Smooth muscle cell (in vitro differentiated cells): ENCODE results near the gene WNT3. TPM values are rescaled to one million over a fixed set of nuclear protein-coding genes. Genes with fewer than 3 reads are reported as not detected.

Experiments
- DNase-seq: peaks from one replicate; lab custom pipeline; 2025; ENCODE audit not compliant: unreplicated experiment; lab: John Stamatoyannopoulos, UW
- H2AFZ ChIP-seq: fragments of 200-600 bp; sonication (generic); 2 replicates; pipeline ENCODE4 v1.6.0; 2016; ENCODE audit warnings: antibody characterized with exemption, low read depth, mild to moderate bottlenecking
- H3F3A ChIP-seq: fragments of 200-600 bp; sonication (generic); 2 replicates; pipeline ENCODE4 v1.6.0; 2017; ENCODE audit warnings: antibody characterized with exemption, low read depth
- H3K27ac ChIP-seq: fragments of 200-600 bp; sonication (generic); 2 replicates; pipeline ENCODE4 v1.5.1; 2016; ENCODE audit warnings: low read depth, mild to moderate bottlenecking
- H3K27me3 ChIP-seq: fragments of 200-600 bp; sonication (generic); 2 replicates; pipeline ENCODE4 v1.6.1; 2016; ENCODE audit warnings: low read depth, mild to moderate bottlenecking
- H3K36me3 ChIP-seq: fragments of 200-600 bp; sonication (generic); 2 replicates; pipeline ENCODE4 v1.5.1; 2016; ENCODE audit warnings: low read depth
- H3K4me1 ChIP-seq: fragments of 200-600 bp; sonication (generic); 2 replicates; pipeline ENCODE4 v1.5.1; 2016; ENCODE audit warnings: low read depth
- H3K4me2 ChIP-seq: fragments of 200-600 bp; sonication (generic); 2 replicates; pipeline ENCODE4 v1.6.0; 2016; ENCODE audit warnings: mild to moderate bottlenecking
- H3K4me3 ChIP-seq: fragments of 200-600 bp; sonication (generic); 2 replicates; pipeline ENCODE4 v1.5.1; 2016; ENCODE audit warnings: mild to moderate bottlenecking
- H3K79me2 ChIP-seq: fragments of 200-600 bp; sonication (generic); 2 replicates; pipeline ENCODE4 v1.6.0; 2016; ENCODE audit warnings: low read depth, mild to moderate bottlenecking
- H3K9ac ChIP-seq: fragments of 200-600 bp; sonication (generic); 2 replicates; pipeline ENCODE4 v1.6.0; 2016; ENCODE audit warnings: low read depth
- H3K9me3 ChIP-seq: fragments of 200-600 bp; sonication (generic); replicated peaks from 2 replicates; pipeline ENCODE4 v1.5.1; 2016; ENCODE audit warnings: low read depth
- H4K20me1 ChIP-seq: fragments of 200-600 bp; sonication (generic); 2 replicates; pipeline ENCODE4 v1.6.0; 2016; ENCODE audit warnings: low read depth
- WGBS: methylation state at CpG from one replicate; pipeline ENCODE4 v1.1.7; 2016; ENCODE audit warnings: low lambda C conversion rate; 5-methylcytosine and 5-hydroxymethylcytosine counted together
- polyA plus RNA-seq: library from polyadenylated mRNA; unstranded; fragments of >200 nt; fragmentation: Nextera tagmentation; extraction: Ambion mirVana; gene quantifications from 2 replicates; pipeline ENCODE4 v1.2.1, GENCODE V29; 2016
- total RNA-seq: library from RNA; depleted of rRNA; stranded (reverse); fragments of >200 nt; gene quantifications from 2 replicates; pipeline ENCODE4 v1.2.3, GENCODE V29; 2014
- TF ChIP-seq, protein P1 (sequence below): fragments of 200-600 bp; sonication (generic); IDR thresholded peaks from 2 replicates; pipeline ENCODE4 v1.5.1; 2017; ENCODE audit warnings: borderline replicate concordance, mild to moderate bottlenecking, antibody characterized with exemption; ENCODE audit not compliant: insufficient read depth, poor library complexity, severe bottlenecking

WNT3 gene
- total and polyA plus RNA-seq, 2 experiments from 2014 or later, result 2.9 to 6.2 TPM

DNA sequence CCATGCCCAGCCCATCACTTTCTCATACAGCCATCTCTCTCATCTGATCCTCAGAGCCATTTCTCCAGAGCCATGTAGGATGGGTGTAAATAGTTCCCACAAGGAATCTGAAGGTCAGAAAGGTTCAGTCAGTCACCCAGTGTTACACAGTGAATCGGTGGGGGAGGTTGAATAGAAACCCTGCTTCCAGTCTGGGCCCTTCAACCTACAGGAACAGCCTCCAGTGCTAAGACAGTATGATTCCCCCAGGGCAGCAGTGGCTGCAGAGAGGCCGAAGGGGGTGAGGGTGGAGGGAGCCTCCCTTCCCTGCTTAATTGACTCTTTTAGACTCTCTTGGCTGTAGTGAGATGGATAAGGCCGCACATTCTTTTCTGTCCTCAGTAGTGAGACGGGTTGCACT, 36.5 kb upstream of the WNT3 start:
- no peaks in the 10 kb centered on the region for H3K9me3 ChIP-seq
- no peaks in the 10 kb centered on the region for H3K79me2 ChIP-seq
- H3K4me2 ChIP-seq, result no peak overlapping the region
- H2AFZ ChIP-seq, result no peak overlapping the region
- no peak overlapping the region for H3K4me3 ChIP-seq
- H3K36me3 ChIP-seq, result no peaks in the 10 kb centered on the region
- no peaks in the 10 kb centered on the region for H4K20me1 ChIP-seq
- no peak for DNase-seq
- no peaks in the 10 kb centered on the region for H3F3A ChIP-seq
- 70% methylated on average over 4 of the region's 4 CpGs for WGBS
- no peak overlapping the region for H3K27ac ChIP-seq
- no peak overlapping the region for H3K9ac ChIP-seq
- H3K27me3 ChIP-seq, result peaks cover 19% of the 10 kb centered on the region
- no peaks in the 10 kb centered on the region for H3K4me1 ChIP-seq
- TF ChIP-seq, protein P1, sequence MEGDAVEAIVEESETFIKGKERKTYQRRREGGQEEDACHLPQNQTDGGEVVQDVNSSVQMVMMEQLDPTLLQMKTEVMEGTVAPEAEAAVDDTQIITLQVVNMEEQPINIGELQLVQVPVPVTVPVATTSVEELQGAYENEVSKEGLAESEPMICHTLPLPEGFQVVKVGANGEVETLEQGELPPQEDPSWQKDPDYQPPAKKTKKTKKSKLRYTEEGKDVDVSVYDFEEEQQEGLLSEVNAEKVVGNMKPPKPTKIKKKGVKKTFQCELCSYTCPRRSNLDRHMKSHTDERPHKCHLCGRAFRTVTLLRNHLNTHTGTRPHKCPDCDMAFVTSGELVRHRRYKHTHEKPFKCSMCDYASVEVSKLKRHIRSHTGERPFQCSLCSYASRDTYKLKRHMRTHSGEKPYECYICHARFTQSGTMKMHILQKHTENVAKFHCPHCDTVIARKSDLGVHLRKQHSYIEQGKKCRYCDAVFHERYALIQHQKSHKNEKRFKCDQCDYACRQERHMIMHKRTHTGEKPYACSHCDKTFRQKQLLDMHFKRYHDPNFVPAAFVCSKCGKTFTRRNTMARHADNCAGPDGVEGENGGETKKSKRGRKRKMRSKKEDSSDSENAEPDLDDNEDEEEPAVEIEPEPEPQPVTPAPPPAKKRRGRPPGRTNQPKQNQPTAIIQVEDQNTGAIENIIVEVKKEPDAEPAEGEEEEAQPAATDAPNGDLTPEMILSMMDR, result no peak

DNA sequence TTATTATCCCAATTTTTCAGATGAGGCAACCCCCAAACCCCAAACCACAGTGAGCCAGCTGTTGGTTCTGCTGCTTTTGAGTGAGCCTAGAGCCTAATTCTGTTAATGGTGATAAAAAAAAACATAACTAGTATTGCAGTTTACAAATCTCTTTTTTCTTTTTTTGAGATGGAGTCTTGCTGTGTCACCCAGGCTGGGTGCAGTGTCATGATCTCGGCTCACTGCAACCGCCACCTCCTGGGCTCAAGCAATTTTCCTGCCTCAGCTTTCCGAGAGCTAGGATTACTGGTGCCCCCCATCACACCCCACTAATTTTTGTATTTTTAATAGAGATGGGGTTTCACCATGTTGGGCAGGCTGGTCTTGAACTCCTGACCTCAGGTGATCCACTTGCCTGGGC, 36.0 kb upstream of the WNT3 start:
- Histone ChIP-seq H3F3A (no peaks in the 10 kb centered on the region), H2AFZ (no peak overlapping the region), H3K4me2 (no peak overlapping the region), H3K4me1 (no peaks in the 10 kb centered on the region), H3K79me2 (no peaks in the 10 kb centered on the region), H3K27me3 (peaks cover 24% of the 10 kb centered on the region), H3K9me3 (no peaks in the 10 kb centered on the region), H4K20me1 (no peaks in the 10 kb centered on the region), H3K36me3 (no peaks in the 10 kb centered on the region), H3K9ac (no peak overlapping the region), H3K4me3 (no peak overlapping the region), H3K27ac (no peak overlapping the region)
- TF ChIP-seq, protein P1, result no peak
- WGBS, result 89% methylated on average over 3 of the region's 3 CpGs
- no peak for DNase-seq

DNA sequence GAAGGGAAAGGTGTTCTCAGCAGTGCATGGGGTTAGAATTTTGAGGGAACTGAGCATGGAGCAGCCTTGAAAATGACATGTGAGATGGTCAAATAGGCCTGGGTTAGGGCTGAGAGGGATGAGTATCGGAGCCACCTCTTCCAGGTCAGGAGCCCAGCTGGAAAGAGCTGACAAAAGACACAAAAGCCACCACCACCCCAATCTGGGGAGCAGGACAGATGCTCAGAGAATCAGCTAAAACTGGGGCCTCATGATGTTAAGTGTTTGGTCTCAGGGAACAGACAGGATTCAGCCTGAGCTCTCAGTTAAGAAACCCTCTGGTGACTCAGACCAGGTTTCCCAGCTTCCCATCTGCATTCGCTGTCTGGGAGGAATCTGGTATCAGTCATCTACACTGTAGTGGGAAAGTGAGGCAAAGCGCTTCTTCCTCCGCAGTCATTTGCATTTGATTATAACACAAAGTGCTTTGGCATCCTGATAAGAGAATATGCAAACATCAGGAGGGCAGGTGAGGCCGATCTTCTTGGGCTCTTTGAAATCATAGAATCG, 35.5 kb upstream of the WNT3 start:
- H3K27me3 ChIP-seq, result peaks cover 29% of the 10 kb centered on the region
- H3F3A ChIP-seq, result no peaks in the 10 kb centered on the region
- H3K4me3 ChIP-seq, result no peak overlapping the region
- no peak overlapping the region for H3K27ac ChIP-seq
- no peak overlapping the region for H3K4me2 ChIP-seq
- no peak for DNase-seq
- no peak overlapping the region for H3K9ac ChIP-seq
- WGBS, result 38% methylated on average over 6 of the region's 6 CpGs
- TF ChIP-seq, protein P1, result no peak
- no peaks in the 10 kb centered on the region for H3K9me3 ChIP-seq
- H3K79me2 ChIP-seq, result no peaks in the 10 kb centered on the region
- no peaks in the 10 kb centered on the region for H3K36me3 ChIP-seq
- H4K20me1 ChIP-seq, result no peaks in the 10 kb centered on the region
- H3K4me1 ChIP-seq, result no peaks in the 10 kb centered on the region
- no peak overlapping the region for H2AFZ ChIP-seq

DNA sequence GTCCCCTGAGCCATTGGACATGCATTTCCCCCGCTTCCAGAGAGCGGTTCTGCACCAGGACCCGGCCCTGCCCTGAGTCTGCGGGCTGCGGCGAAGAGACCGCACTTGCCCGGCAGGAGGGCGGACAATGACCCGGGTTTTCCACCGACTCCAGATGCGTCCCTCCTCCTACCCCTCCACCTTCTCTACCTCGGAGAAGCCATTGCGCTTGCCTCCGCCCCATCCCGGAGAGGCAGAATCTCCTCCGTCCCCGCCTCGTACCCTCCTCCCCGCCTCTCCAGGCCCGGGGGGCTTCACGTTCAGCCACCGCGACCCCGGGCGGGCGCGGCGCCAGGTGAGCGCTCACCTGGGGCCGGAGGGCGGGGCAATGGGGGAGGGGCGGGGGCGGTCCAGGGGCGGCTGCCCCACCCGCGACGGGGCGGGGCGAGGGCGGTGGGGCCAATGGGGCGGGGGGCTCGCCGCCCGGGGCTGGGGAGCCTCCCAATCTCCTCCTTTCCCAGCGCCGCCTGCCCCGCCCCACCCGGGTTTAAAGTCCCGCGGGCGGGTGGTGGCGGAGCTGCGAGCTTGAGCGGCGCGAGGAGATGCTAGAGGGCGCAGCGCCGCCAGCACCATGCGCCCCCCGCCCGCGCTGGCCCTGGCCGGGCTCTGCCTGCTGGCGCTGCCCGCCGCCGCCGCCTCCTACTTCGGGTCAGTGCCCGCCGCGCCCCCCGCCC, 32.7 kb upstream of the WNT3 start, which contains the start of gene WNT9B:
TSS of gene WNT9B (plus strand) at position 555 of the 713 bp plus-strand sequence. CDS start at position 611, 56 bp downstream.
- Histone ChIP-seq H3K27ac (no peak within 1 kb of the TSS), H3K9me3 (no peaks in the 10 kb centered on the region), H2AFZ (peak within 1 kb of the TSS; percentile 69), H3K4me1 (no peaks in the 10 kb centered on the region), H3K9ac (no peak within 1 kb of the TSS), H3K36me3 (no peaks in the 10 kb centered on the region), H3F3A (no peaks in the 10 kb centered on the region), H3K4me2 (peak within 1 kb of the TSS; percentile 92), H3K4me3 (peak within 1 kb of the TSS; percentile 56), H4K20me1 (no peaks in the 10 kb centered on the region), H3K27me3 (peaks cover 33% of the 10 kb centered on the region), H3K79me2 (no peaks in the 10 kb centered on the region)
- WGBS, result 2% methylated on average over 18 of the region's 75 CpGs
- DNase-seq, result no peak
- TF ChIP-seq, protein P1, result no peak
